ENCODE measurements around the gene CRTAC1. TPM values are rescaled to one million over a fixed set of nuclear protein-coding genes. Genes with fewer than 3 reads are reported as not detected.
A peak's percentile ranks its signal among the peaks of the same experiment; 100 is the strongest.

Gene CRTAC1
- total RNA-seq, 2 donors from 2014 or later: not detected

GRCh38 chr10:98041352-98042043, 11.1 kb upstream of the CRTAC1 start:
- Mint-ChIP-seq H3K27ac (no peak overlapping the region), H3K36me3 (ENCODE audit: low read depth) (no peaks in the 10 kb centered on the region), H3K27me3 (peaks cover 51% of the 10 kb centered on the region), H3K9me3 (no peaks in the 10 kb centered on the region), H3K4me1 (peaks cover 6% of the 10 kb centered on the region), H3K4me3 (no peak overlapping the region)
- peak; percentile 45 for ATAC-seq (replicated peaks)

GRCh38 chr10:98039690-98040381, 9.4 kb upstream of the CRTAC1 start:
- peaks cover 61% of the 10 kb centered on the region for H3K27me3 Mint-ChIP-seq
- no peak overlapping the region for H3K4me3 Mint-ChIP-seq
- no peak overlapping the region for H3K27ac Mint-ChIP-seq
- no peaks in the 10 kb centered on the region for H3K4me1 Mint-ChIP-seq
- no peaks in the 10 kb centered on the region for H3K9me3 Mint-ChIP-seq
- H3K36me3 Mint-ChIP-seq (ENCODE audit: low read depth): no peaks in the 10 kb centered on the region
- no peak for ATAC-seq (replicated peaks)

- H3K4me3 Mint-ChIP-seq: no peak overlapping the region
- no peaks in the 10 kb centered on the region for H3K36me3 Mint-ChIP-seq (ENCODE audit: low read depth)
- ATAC-seq (replicated peaks): no peak
- H3K27me3 Mint-ChIP-seq: peaks cover 64% of the 10 kb centered on the region
- H3K4me1 Mint-ChIP-seq: no peaks in the 10 kb centered on the region
- H3K27ac Mint-ChIP-seq: no peak overlapping the region
- no peaks in the 10 kb centered on the region for H3K9me3 Mint-ChIP-seq
These were observed 7.9 kb upstream of the CRTAC1 start for GRCh38 chr10:98038288-98038687.

GRCh38 chr10:98035599-98035998, 5.2 kb upstream of the CRTAC1 start:
- no peak for ATAC-seq (replicated peaks)
- Mint-ChIP-seq H3K4me3 (no peak overlapping the region), H3K27me3 (peaks cover 70% of the 10 kb centered on the region), H3K27ac (no peak overlapping the region), H3K4me1 (no peaks in the 10 kb centered on the region), H3K36me3 (ENCODE audit: low read depth) (no peaks in the 10 kb centered on the region), H3K9me3 (no peaks in the 10 kb centered on the region)

- H3K36me3 Mint-ChIP-seq (ENCODE audit: low read depth): no peaks in the 10 kb centered on the region
- H3K27me3 Mint-ChIP-seq: peaks cover 72% of the 10 kb centered on the region
These were observed 3.1 kb upstream of the CRTAC1 start for GRCh38 chr10:98033515-98033914.

GRCh38 chr10:98031440-98031839, 1.0 kb upstream of the CRTAC1 start:
- ATAC-seq (replicated peaks): no peak
- Mint-ChIP-seq H3K36me3 (ENCODE audit: low read depth) (no peaks in the 10 kb centered on the region), H3K27ac (no peak overlapping the region), H3K9me3 (no peaks in the 10 kb centered on the region), H3K4me3 (no peak overlapping the region), H3K4me1 (peaks cover 6% of the 10 kb centered on the region), H3K27me3 (peaks cover 68% of the 10 kb centered on the region)

More at GRCh38 chr10:98033515-98033914, 3.1 kb upstream of the CRTAC1 start:
- Mint-ChIP-seq H3K4me1 (peaks cover under 1% of the 10 kb centered on the region), H3K27ac (no peak overlapping the region), H3K9me3 (no peaks in the 10 kb centered on the region), H3K4me3 (no peak overlapping the region)
- no peak for ATAC-seq (replicated peaks)

- ATAC-seq (replicated peaks): no peak
- no peaks in the 10 kb centered on the region for H3K9me3 Mint-ChIP-seq
- H3K4me3 Mint-ChIP-seq: no peak overlapping the region
- H3K4me1 Mint-ChIP-seq: peaks cover 6% of the 10 kb centered on the region
- H3K27ac Mint-ChIP-seq: no peak overlapping the region
- H3K36me3 Mint-ChIP-seq (ENCODE audit: low read depth): no peaks in the 10 kb centered on the region
- H3K27me3 Mint-ChIP-seq: peaks cover 64% of the 10 kb centered on the region
These were observed 590 bp upstream of the CRTAC1 start for GRCh38 chr10:98030991-98031431.

- H3K27ac Mint-ChIP-seq: no peak overlapping the region
- H3K27me3 Mint-ChIP-seq: peaks cover 54% of the 10 kb centered on the region
- H3K4me1 Mint-ChIP-seq: peaks cover 6% of the 10 kb centered on the region
- ATAC-seq (replicated peaks): no peak
- H3K4me3 Mint-ChIP-seq: peak overlapping the region; percentile 7
- no peaks in the 10 kb centered on the region for H3K36me3 Mint-ChIP-seq (ENCODE audit: low read depth)
- H3K9me3 Mint-ChIP-seq: no peaks in the 10 kb centered on the region
These were observed 1.0 kb downstream of the CRTAC1 start for GRCh38 chr10:98029149-98030092.

- peaks cover 46% of the 10 kb centered on the region for H3K27me3 Mint-ChIP-seq
- no peak overlapping the region for H3K4me3 Mint-ChIP-seq
- no peaks in the 10 kb centered on the region for H3K9me3 Mint-ChIP-seq
- H3K27ac Mint-ChIP-seq: no peak overlapping the region
- ATAC-seq (replicated peaks): peak; percentile 76
- peaks cover 6% of the 10 kb centered on the region for H3K4me1 Mint-ChIP-seq
- no peaks in the 10 kb centered on the region for H3K36me3 Mint-ChIP-seq (ENCODE audit: low read depth)
These were observed 2.2 kb downstream of the CRTAC1 start for GRCh38 chr10:98028168-98028770.

- Mint-ChIP-seq H3K36me3 (ENCODE audit: low read depth) (no peaks in the 10 kb centered on the region), H3K27ac (no peak overlapping the region), H3K27me3 (peaks cover 32% of the 10 kb centered on the region), H3K9me3 (no peaks in the 10 kb centered on the region), H3K4me1 (peaks cover under 1% of the 10 kb centered on the region), H3K4me3 (no peak overlapping the region)
- ATAC-seq (replicated peaks): no peak
These were observed 7.4 kb downstream of the CRTAC1 start for GRCh38 chr10:98023024-98023423.

- H3K9me3 Mint-ChIP-seq: no peaks in the 10 kb centered on the region
- H3K27ac Mint-ChIP-seq: no peak overlapping the region
- peaks cover 36% of the 10 kb centered on the region for H3K27me3 Mint-ChIP-seq
- ATAC-seq (replicated peaks): no peak
- H3K4me1 Mint-ChIP-seq: no peaks in the 10 kb centered on the region
- no peak overlapping the region for H3K4me3 Mint-ChIP-seq
- H3K36me3 Mint-ChIP-seq (ENCODE audit: low read depth): no peaks in the 10 kb centered on the region
These were observed 9.6 kb downstream of the CRTAC1 start for GRCh38 chr10:98020784-98021183.

- Mint-ChIP-seq H3K27ac (no peak overlapping the region), H3K9me3 (no peaks in the 10 kb centered on the region), H3K4me3 (no peak overlapping the region), H3K36me3 (ENCODE audit: low read depth) (no peaks in the 10 kb centered on the region), H3K4me1 (no peaks in the 10 kb centered on the region), H3K27me3 (peaks cover 35% of the 10 kb centered on the region)
- ATAC-seq (replicated peaks): no peak
These were observed 10.2 kb downstream of the CRTAC1 start for GRCh38 chr10:98020254-98020653.

GRCh38 chr10:98019784-98020183, 10.6 kb downstream of the CRTAC1 start:
- Mint-ChIP-seq H3K27me3 (peaks cover 35% of the 10 kb centered on the region), H3K9me3 (no peaks in the 10 kb centered on the region), H3K4me3 (no peak overlapping the region), H3K36me3 (ENCODE audit: low read depth) (no peaks in the 10 kb centered on the region), H3K4me1 (no peaks in the 10 kb centered on the region), H3K27ac (no peak overlapping the region)
- no peak for ATAC-seq (replicated peaks)
